SK-N-SH (cell line): Measurements from ENCODE around the gene HPCAL4. TPM values are rescaled to one million over a fixed set of nuclear protein-coding genes. Genes with fewer than 3 reads are reported as not detected.

Experiments
- CTCF ChIA-PET: fragments of 300-600, 350-600 bp; formaldehyde crosslinking; extraction: SDS; loops from one replicate; lab custom pipeline; 2021; lab: Yijun Ruan, JAX
- POLR2A ChIA-PET: fragments of 350-600 bp; sonication (Branson Sonifier 250); formaldehyde crosslinking; extraction: SDS; loops from one replicate; lab custom pipeline; 2020; ENCODE audit warnings: antibody characterized with exemption, inconsistent platforms; lab: Yijun Ruan, JAX
- DNase-seq: peaks from one replicate; pipeline ENCODE4 v3.0.0; 2012
- H2AFZ ChIP-seq: fragments of 200-600 bp; sonication (generic); 2 replicates; pipeline ENCODE4 v1.8.1; 2016; ENCODE audit warnings: antibody characterized with exemption, mild to moderate bottlenecking, low read depth
- H3F3A ChIP-seq: fragments of 200-600 bp; sonication (generic); replicated peaks from 2 replicates; pipeline ENCODE3; 2016; ENCODE audit warnings: antibody characterized with exemption, mild to moderate bottlenecking; ENCODE audit not compliant: insufficient read depth
- H3K27ac ChIP-seq, 2 experiments: fragments of 200-500 bp in 1 of 2; fragments of 200-600 bp in 1 of 2; sonication (Bioruptor generic) in 1 of 2; sonication (generic), shearing (Covaris generic) in 1 of 2; 2 replicates each; pipeline versions ENCODE4 v1.5.1 to v1.6.1; 2014 to 2016; ENCODE audit warnings: low read depth in 2 of 2, inconsistent platforms in 1 of 2, low read length in 1 of 2, mild to moderate bottlenecking in 1 of 2, mixed read lengths in 1 of 2
- H3K27me3 ChIP-seq: fragments of 200-600 bp; sonication (generic), shearing (Covaris generic); 2 replicates; pipeline ENCODE4 v1.6.1; 2016; ENCODE audit warnings: mixed run types; ENCODE audit not compliant: insufficient read depth
- H3K36me3 ChIP-seq, 2 experiments: fragments of 200-500 bp in 1 of 2; fragments of 200-600 bp in 1 of 2; sonication (Bioruptor generic) in 1 of 2; sonication (generic) in 1 of 2; replicated peaks in 1 of 2; 2 replicates each; pipeline versions ENCODE3 to v1.5.1; 2014 to 2016; ENCODE audit warnings: low read length in 1 of 2, mild to moderate bottlenecking in 1 of 2; ENCODE audit not compliant: insufficient read depth in 2 of 2, control insufficient read depth in 1 of 2
- H3K4me1 ChIP-seq, 2 experiments: fragments of 200-500 bp in 1 of 2; fragments of 200-600 bp in 1 of 2; sonication (Bioruptor generic) in 1 of 2; sonication (generic), shearing (Covaris generic) in 1 of 2; 2 replicates each; pipeline versions ENCODE4 v1.5.1 to v1.6.1; 2014 to 2016; ENCODE audit warnings: low read depth in 1 of 2, low read length in 1 of 2, mixed run types in 1 of 2; ENCODE audit not compliant: insufficient read depth in 2 of 2, control insufficient read depth in 1 of 2
- H3K4me2 ChIP-seq: fragments of 200-600 bp; sonication (generic), shearing (Covaris generic); 2 replicates; pipeline ENCODE4 v1.6.1; 2017; ENCODE audit warnings: mixed run types
- H3K4me3 ChIP-seq, 2 experiments: fragments of 200-500 bp in 1 of 2; fragments of 200-600 bp in 1 of 2; sonication (Bioruptor generic) in 1 of 2; sonication (generic), shearing (Covaris generic) in 1 of 2; 2 replicates each; pipeline versions ENCODE4 v1.5.1 to v1.8.1; 2014 to 2016; ENCODE audit warnings: low read depth in 2 of 2, inconsistent platforms in 1 of 2, low read length in 1 of 2, mild to moderate bottlenecking in 1 of 2, mixed read lengths in 1 of 2, moderate library complexity in 1 of 2
- H3K79me2 ChIP-seq: fragments of 200-600 bp; sonication (generic); 2 replicates; pipeline ENCODE4 v1.8.1; 2017; ENCODE audit warnings: mild to moderate bottlenecking; ENCODE audit not compliant: insufficient read depth
- H3K9ac ChIP-seq: fragments of 200-600 bp; sonication (generic); 2 replicates; pipeline ENCODE4 v1.6.1; 2017; ENCODE audit warnings: mixed run types
- H3K9me2 ChIP-seq: fragments of 200-600 bp; sonication (generic); 2 replicates; pipeline ENCODE4 v1.6.1; 2017; ENCODE audit warnings: mixed run types
- H3K9me3 ChIP-seq: fragments of 200-600 bp; sonication (generic); 2 replicates; pipeline ENCODE4 v1.6.1; 2017; ENCODE audit warnings: mixed run types, mild to moderate bottlenecking, moderate library complexity
- H4K20me1 ChIP-seq: fragments of 200-600 bp; sonication (generic); 2 replicates; pipeline ENCODE4 v1.6.1; 2017; ENCODE audit warnings: mild to moderate bottlenecking, mixed run types; ENCODE audit not compliant: insufficient read depth
- CTCF ChIP-seq: fragments of 200-600 bp; sonication (generic); IDR thresholded peaks from 2 replicates; pipeline ENCODE4 v1.6.1; 2017; ENCODE audit warnings: antibody characterized with exemption, mild to moderate bottlenecking, moderate library complexity
- FOXJ3 ChIP-seq: sonication (generic); formaldehyde crosslinking; IDR thresholded peaks from 2 replicates; pipeline ENCODE4 v1.5.1; 2020; ENCODE audit warnings: mild to moderate bottlenecking, missing genetic modification reagents
- FOXM1 ChIP-seq: IDR thresholded peaks from 2 replicates; pipeline ENCODE4 v1.4.0; 2012; ENCODE audit warnings: low read depth, mild to moderate bottlenecking
- GATA2 ChIP-seq: sonication (generic); formaldehyde crosslinking; IDR thresholded peaks from 2 replicates; pipeline ENCODE4 v1.5.0; 2020; ENCODE audit warnings: mild to moderate bottlenecking, missing genetic modification reagents
- IRF3 ChIP-seq: fragments of 150-350 bp; IDR thresholded peaks from 2 replicates; pipeline ENCODE4 v1.6.1; 2016; ENCODE audit warnings: mild to moderate bottlenecking, low read depth, low read length
- MAX ChIP-seq: IDR thresholded peaks from 2 replicates; pipeline ENCODE4 v1.4.0; 2012; ENCODE audit warnings: low read depth
- MXI1 ChIP-seq: IDR thresholded peaks from 2 replicates; pipeline ENCODE4 v1.6.1; 2012; ENCODE audit warnings: mild to moderate bottlenecking, low read depth, low read length, improper control_type of control experiment
- NRF1 ChIP-seq: IDR thresholded peaks from 2 replicates; pipeline ENCODE4 v1.6.1; 2012; ENCODE audit warnings: low read depth, mild to moderate bottlenecking, low read length
- PBX3 ChIP-seq: IDR thresholded peaks from 2 replicates; pipeline ENCODE4; 2012
- RAD21 ChIP-seq: IDR thresholded peaks from 2 replicates; pipeline ENCODE4 v1.6.1; 2012; ENCODE audit warnings: mild to moderate bottlenecking, low read length
- RCOR1 ChIP-seq: fragments of 150-350 bp; IDR thresholded peaks from 2 replicates; pipeline ENCODE4 v1.6.1; 2017; ENCODE audit warnings: antibody characterized with exemption, low read length
- SIN3A ChIP-seq: IDR thresholded peaks from 2 replicates; pipeline ENCODE4 v1.6.1; 2012; ENCODE audit warnings: low read depth, mild to moderate bottlenecking, low read length, moderate library complexity, borderline replicate concordance
- TCF12 ChIP-seq: IDR thresholded peaks from 2 replicates; pipeline ENCODE4 v1.4.0; 2012
- TEAD4 ChIP-seq: IDR thresholded peaks from 2 replicates; pipeline ENCODE4 v1.4.0; 2012; ENCODE audit warnings: mild to moderate bottlenecking, borderline replicate concordance; ENCODE audit not compliant: insufficient read depth
- USF2 ChIP-seq: fragments of 150-350 bp; IDR thresholded peaks from 2 replicates; pipeline ENCODE4 v1.6.1; 2017; ENCODE audit warnings: antibody characterized with exemption, low read length, low read depth, borderline replicate concordance
- ZBTB33 ChIP-seq: IDR thresholded peaks from 2 replicates; pipeline ENCODE4 v1.4.0; 2012; ENCODE audit warnings: low read depth, borderline replicate concordance
- WGBS: methylation state at CpG from one replicate; pipeline ENCODE4 v1.1.6; 2017; ENCODE audit warnings: low lambda C conversion rate; 5-methylcytosine and 5-hydroxymethylcytosine counted together
- polyA plus RNA-seq, 3 experiments: library from polyadenylated mRNA; depleted of rRNA; stranded (reverse); fragments of >200 nt; gene quantifications; 2 replicates each; pipeline ENCODE4 v1.2.3, GENCODE V29; 2012

Gene HPCAL4
- polyA plus RNA-seq, 1 of the 3 experiments (the other 2 are of a cell fraction) = 0.15 TPM

- no peak for TF ChIP-seq TCF12
- TF ChIP-seq PBX3 = no peak
- TF ChIP-seq RAD21 = no peak
- TF ChIP-seq MAX = no peak
- TF ChIP-seq TEAD4 = no peak
- no peak for TF ChIP-seq MXI1
- H3K27me3 ChIP-seq = peaks cover 42% of the 10 kb centered on the region
- no peaks in the 10 kb centered on the region for H3K79me2 ChIP-seq
- no peaks in the 10 kb centered on the region for H3F3A ChIP-seq
- no peaks in the 10 kb centered on the region for H4K20me1 ChIP-seq
- WGBS = 88% methylated on average over 1 of the region's 1 CpG
- no peak for DNase-seq
- H3K4me2 ChIP-seq = no peak overlapping the region
- H3K9me3 ChIP-seq = no peaks in the 10 kb centered on the region
- H3K36me3 ChIP-seq = no peaks in the 10 kb centered on the region
- ChIA-PET CTCF (interaction anchor here (0.7 to 8.0 kb wide), 8 partner anchors 8 to 119 kb away, joined by 3 to 61 read pairs (median 21); partner anchors contain the start of gene NT5C1A), POLR2A (interaction anchor here (1.0 kb wide), 1 partner anchor 38 kb away, joined by 3 read pairs; no protein-coding TSS in a partner anchor)
- H2AFZ ChIP-seq = no peak overlapping the region
- H3K4me3 ChIP-seq = no peak overlapping the region
- H3K9me2 ChIP-seq = no peaks in the 10 kb centered on the region
- H3K4me1 ChIP-seq = peaks cover 0 to 26% of the 10 kb centered on the region in 2 experiments; a peak in 2 of 4 replicates
- H3K9ac ChIP-seq = no peak overlapping the region
- H3K27ac ChIP-seq = no peak overlapping the region
These were observed 2.8 kb upstream of the HPCAL4 start for GRCh38 chr1:39694026-39694425.

GRCh38 chr1:39692152-39693074 lies 1.2 kb upstream of the HPCAL4 start:
- Histone ChIP-seq H3K79me2 (no peaks in the 10 kb centered on the region), H4K20me1 (no peaks in the 10 kb centered on the region), H3K27me3 (peaks cover 39% of the 10 kb centered on the region), H3K9me3 (no peaks in the 10 kb centered on the region), H3K4me1 (peaks cover 0 to 32% of the 10 kb centered on the region in 2 experiments; a peak in 2 of 4 replicates), H3K4me2 (peak overlapping the region; percentile 81), H2AFZ (no peak overlapping the region), H3K9ac (no peak overlapping the region), H3F3A (no peaks in the 10 kb centered on the region), H3K9me2 (no peaks in the 10 kb centered on the region), H3K4me3 (peak overlapping the region in 1 of 2 experiments; percentile 49; a peak in 2 of 4 replicates), H3K36me3 (no peaks in the 10 kb centered on the region), H3K27ac (no peak overlapping the region; a peak in 1 of 4 replicates)
- POLR2A ChIA-PET = interaction anchor here (2.1 to 2.5 kb wide), 3 partner anchors 9 to 33 kb away, joined by 10 to 24 read pairs (median 13); partner anchors contain the start of gene NT5C1A
- CTCF ChIA-PET = interaction anchor here (0.8 to 8.0 kb wide), 10 partner anchors 10 to 86 kb away, joined by 3 to 61 read pairs (median 14); partner anchors contain the start of gene NT5C1A
- 57% methylated on average over 41 of the region's 56 CpGs for WGBS
- DNase-seq = peak; percentile 76
- TF ChIP-seq USF2 (no peak), RCOR1 (no peak), SIN3A (no peak), NRF1 (no peak), IRF3 (no peak), GATA2 (no peak), ZBTB33 (no peak), FOXJ3 (CRISPR knock-in tag) (no peak), FOXM1 (no peak), CTCF (no peak)
